HepG2 (cell line): ENCODE results near the gene LRP10. TPM values are rescaled to one million over a fixed set of nuclear protein-coding genes. Genes with fewer than 3 reads are reported as not detected.

Source experiments
- BORCS8-MEF2B ChIP-seq: sonication (generic); formaldehyde crosslinking; IDR thresholded peaks from 2 replicates; pipeline ENCODE4 v1.8.0; 2022; ENCODE audit warnings: mild to moderate bottlenecking, missing genetic modification reagents
- FOXK1 ChIP-seq: sonication (generic); formaldehyde crosslinking; IDR thresholded peaks from 2 replicates; pipeline ENCODE4 v1.4.0; 2020; ENCODE audit warnings: low read depth, missing genetic modification reagents, borderline replicate concordance
- MTF1 ChIP-seq: sonication (generic); formaldehyde crosslinking; IDR thresholded peaks from 2 replicates; pipeline ENCODE4 v1.5.0; 2020; ENCODE audit warnings: missing genetic modification reagents
- NAIF1 ChIP-seq: sonication (generic); formaldehyde crosslinking; IDR thresholded peaks from 2 replicates; pipeline ENCODE4 v1.5.0; 2020; ENCODE audit warnings: mild to moderate bottlenecking, missing genetic modification reagents, borderline replicate concordance
- NFIB ChIP-seq: sonication (generic); formaldehyde crosslinking; IDR thresholded peaks from 2 replicates; pipeline ENCODE4 v1.9.0; 2021; ENCODE audit warnings: missing genetic modification reagents, mild to moderate bottlenecking, borderline replicate concordance
- NFYC ChIP-seq: IDR thresholded peaks from 2 replicates; pipeline ENCODE4 v1.6.1; 2016; ENCODE audit warnings: missing genetic modification reagents, missing compliant biosample characterization
- NONO ChIP-seq, 2 experiments: fragments of 450-650 bp in 1 of 2; sonication (generic) in 1 of 2; formaldehyde crosslinking in 1 of 2; IDR thresholded peaks in 1 of 2; conservative IDR thresholded peaks in 1 of 2; 2 replicates each; pipeline versions ENCODE4 v1.6.1 to v1.8.0; 2017 to 2022; ENCODE audit warnings: mild to moderate bottlenecking in 1 of 2, missing genetic modification reagents in 1 of 2, moderate library complexity in 1 of 2
- RFXANK ChIP-seq: IDR thresholded peaks from 2 replicates; pipeline ENCODE4 v1.6.1; 2016
- SMAD3 ChIP-seq: sonication (generic); formaldehyde crosslinking; IDR thresholded peaks from 2 replicates; pipeline ENCODE4 v1.4.0; 2020; ENCODE audit warnings: missing genetic modification reagents
- TCF7L2 ChIP-seq: IDR thresholded peaks from 2 replicates; pipeline ENCODE4 v1.6.1; 2011; ENCODE audit warnings: mild to moderate bottlenecking, low read depth, low read length, moderate library complexity
- ZNF20 ChIP-seq: sonication (generic); formaldehyde crosslinking; IDR thresholded peaks from 2 replicates; pipeline ENCODE4 v1.4.0; 2020; ENCODE audit warnings: mild to moderate bottlenecking, moderate library complexity, missing genetic modification reagents
- polyA plus RNA-seq, 8 experiments: library from polyadenylated mRNA; depleted of rRNA in 3 of 8; stranded (reverse) in 7 of 8; unstranded in 1 of 8; fragments of >200 nt; fragmentation: Illumina TruSeq in 4 of 8; extraction: Trizol in 4 of 8; gene quantifications; 2 replicates each; pipeline versions ENCODE4 v1.2.1 to v1.2.3, GENCODE V29; 2011 to 2016; ENCODE audit warnings: low read depth in 4 of 8, missing spikeins in 1 of 8, mixed read lengths in 1 of 8; ENCODE audit not compliant: insufficient read depth in 1 of 8
- total RNA-seq, 5 experiments: library from RNA; depleted of rRNA; stranded (reverse); fragments of >200 nt; fragmentation: Illumina TruSeq; extraction: Trizol; gene quantifications; 2 replicates each; pipeline ENCODE4 v1.2.3, GENCODE V29; 2016; ENCODE audit warnings: low read depth in 1 of 5
- TF ChIP-seq, protein P1 (sequence below): IDR thresholded peaks from 2 replicates; pipeline ENCODE4 v1.6.1; 2016; ENCODE audit warnings: missing biosample characterization, missing genetic modification reagents, low read depth
- TF ChIP-seq, protein P2 (sequence below), 2 experiments: sonication (generic) in 1 of 2; formaldehyde crosslinking in 1 of 2; IDR thresholded peaks; 2 replicates each; pipeline versions ENCODE4 v1.4.0 to v1.6.1; 2018 to 2020; ENCODE audit warnings: missing genetic modification reagents in 2 of 2, borderline replicate concordance in 1 of 2, low read depth in 1 of 2, mild to moderate bottlenecking in 1 of 2, missing biosample characterization in 1 of 2
- TF ChIP-seq, protein P3 (sequence below): sonication (generic); formaldehyde crosslinking; IDR thresholded peaks from 2 replicates; pipeline ENCODE4 v1.4.0; 2020; ENCODE audit warnings: missing genetic modification reagents
- TF ChIP-seq, protein P4 (sequence below): sonication (generic); formaldehyde crosslinking; IDR thresholded peaks from 2 replicates; pipeline ENCODE4 v1.5.1; 2020; ENCODE audit warnings: mild to moderate bottlenecking, missing genetic modification reagents, borderline replicate concordance

Gene LRP10
- total and polyA plus RNA-seq, 2 of the 13 experiments (the other 11 are each of a cell fraction or from before 2014, with no cell fraction given): 16.9 to 45.2 TPM

DNA sequence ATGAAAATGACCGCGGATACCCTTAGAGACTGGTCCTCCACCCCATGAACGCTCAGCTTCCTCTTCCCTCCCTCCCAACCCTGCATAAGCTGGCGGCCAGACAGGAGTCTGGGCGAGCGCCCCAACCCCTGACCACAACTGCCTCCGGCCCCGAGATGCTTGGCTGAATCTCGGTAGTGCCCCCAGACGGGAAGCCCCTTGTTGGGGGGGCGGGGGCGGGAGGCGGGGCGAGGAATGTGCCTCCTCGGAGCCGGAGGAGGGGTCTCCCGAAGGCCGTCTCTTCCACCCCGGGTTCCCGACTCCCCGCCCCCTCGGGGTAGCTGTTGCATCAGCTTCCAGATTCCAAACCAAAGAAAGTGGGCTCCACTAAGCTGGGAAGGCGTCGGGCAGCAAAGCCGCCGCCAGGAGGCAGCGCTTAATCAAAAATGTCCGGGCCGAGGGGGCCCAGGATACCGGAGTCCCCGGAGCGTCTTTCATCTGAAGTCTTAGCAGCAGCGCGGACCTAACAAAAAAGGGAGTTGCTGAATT lies 48.9 kb upstream of the LRP10 start (continued):
- TF ChIP-seq, protein P1, sequence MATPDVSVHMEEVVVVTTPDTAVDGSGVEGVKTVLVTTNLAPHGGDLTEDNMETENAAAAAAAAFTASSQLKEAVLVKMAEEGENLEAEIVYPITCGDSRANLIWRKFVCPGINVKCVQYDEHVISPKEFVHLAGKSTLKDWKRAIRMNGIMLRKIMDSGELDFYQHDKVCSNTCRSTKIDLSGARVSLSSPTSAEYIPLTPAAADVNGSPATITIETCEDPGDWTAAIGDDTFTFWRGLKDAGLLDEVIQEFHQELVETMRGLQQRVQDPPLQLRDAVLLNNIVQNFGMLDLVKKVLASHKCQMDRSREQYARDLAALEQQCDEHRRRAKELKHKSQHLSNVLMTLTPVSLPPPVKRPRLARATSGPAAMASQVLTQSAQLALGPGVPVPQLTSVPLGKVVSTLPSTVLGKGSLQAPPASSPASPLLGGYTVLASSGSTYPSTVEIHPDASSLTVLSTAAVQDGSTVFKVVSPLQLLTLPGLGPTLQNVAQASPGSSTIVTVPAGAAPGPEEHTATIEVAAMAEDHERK (CRISPR knock-in tag): no peak
- TF ChIP-seq SMAD3 (CRISPR knock-in tag) (peak; percentile 93), NAIF1 (CRISPR knock-in tag) (no peak), RFXANK (CRISPR knock-in tag) (no peak; the same call in 1 of the 2 replicates), NFIB (no peak), ZNF20 (no peak), FOXK1 (CRISPR knock-in tag) (peak; percentile 36; the same call in 1 of the 2 replicates), NFYC (CRISPR knock-in tag) (0 out of 2 replicates have a peak, but pooled peaks have one; percentile 20), BORCS8-MEF2B (CRISPR knock-in tag) (0 out of 2 replicates have a peak, but pooled peaks have one; percentile 13), TCF7L2 (no peak), NONO (IDR thresholded peaks at IDR 0.05) (no peak), NONO (CRISPR knock-in tag; conservative IDR thresholded peaks at IDR 0.05) (peak; percentile 25; the same call in 1 of the 2 replicates), MTF1 (CRISPR knock-in tag) (no peak)
- TF ChIP-seq, protein P2, sequence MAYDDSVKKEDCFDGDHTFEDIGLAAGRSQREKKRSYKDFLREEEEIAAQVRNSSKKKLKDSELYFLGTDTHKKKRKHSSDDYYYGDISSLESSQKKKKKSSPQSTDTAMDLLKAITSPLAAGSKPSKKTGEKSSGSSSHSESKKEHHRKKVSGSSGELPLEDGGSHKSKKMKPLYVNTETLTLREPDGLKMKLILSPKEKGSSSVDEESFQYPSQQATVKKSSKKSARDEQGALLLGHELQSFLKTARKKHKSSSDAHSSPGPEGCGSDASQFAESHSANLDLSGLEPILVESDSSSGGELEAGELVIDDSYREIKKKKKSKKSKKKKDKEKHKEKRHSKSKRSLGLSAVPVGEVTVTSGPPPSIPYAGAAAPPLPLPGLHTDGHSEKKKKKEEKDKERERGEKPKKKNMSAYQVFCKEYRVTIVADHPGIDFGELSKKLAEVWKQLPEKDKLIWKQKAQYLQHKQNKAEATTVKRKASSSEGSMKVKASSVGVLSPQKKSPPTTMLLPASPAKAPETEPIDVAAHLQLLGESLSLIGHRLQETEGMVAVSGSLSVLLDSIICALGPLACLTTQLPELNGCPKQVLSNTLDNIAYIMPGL (CRISPR knock-in tag; IDR thresholded peaks at IDR 0.05; ENCODE audit: borderline replicate concordance in 1 of 2, low read depth in 1 of 2): peak; percentile 54 to 96; a peak in 3 of 4 replicates
- TF ChIP-seq, protein P3, sequence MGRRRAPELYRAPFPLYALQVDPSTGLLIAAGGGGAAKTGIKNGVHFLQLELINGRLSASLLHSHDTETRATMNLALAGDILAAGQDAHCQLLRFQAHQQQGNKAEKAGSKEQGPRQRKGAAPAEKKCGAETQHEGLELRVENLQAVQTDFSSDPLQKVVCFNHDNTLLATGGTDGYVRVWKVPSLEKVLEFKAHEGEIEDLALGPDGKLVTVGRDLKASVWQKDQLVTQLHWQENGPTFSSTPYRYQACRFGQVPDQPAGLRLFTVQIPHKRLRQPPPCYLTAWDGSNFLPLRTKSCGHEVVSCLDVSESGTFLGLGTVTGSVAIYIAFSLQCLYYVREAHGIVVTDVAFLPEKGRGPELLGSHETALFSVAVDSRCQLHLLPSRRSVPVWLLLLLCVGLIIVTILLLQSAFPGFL: no peak
- TF ChIP-seq, protein P4, sequence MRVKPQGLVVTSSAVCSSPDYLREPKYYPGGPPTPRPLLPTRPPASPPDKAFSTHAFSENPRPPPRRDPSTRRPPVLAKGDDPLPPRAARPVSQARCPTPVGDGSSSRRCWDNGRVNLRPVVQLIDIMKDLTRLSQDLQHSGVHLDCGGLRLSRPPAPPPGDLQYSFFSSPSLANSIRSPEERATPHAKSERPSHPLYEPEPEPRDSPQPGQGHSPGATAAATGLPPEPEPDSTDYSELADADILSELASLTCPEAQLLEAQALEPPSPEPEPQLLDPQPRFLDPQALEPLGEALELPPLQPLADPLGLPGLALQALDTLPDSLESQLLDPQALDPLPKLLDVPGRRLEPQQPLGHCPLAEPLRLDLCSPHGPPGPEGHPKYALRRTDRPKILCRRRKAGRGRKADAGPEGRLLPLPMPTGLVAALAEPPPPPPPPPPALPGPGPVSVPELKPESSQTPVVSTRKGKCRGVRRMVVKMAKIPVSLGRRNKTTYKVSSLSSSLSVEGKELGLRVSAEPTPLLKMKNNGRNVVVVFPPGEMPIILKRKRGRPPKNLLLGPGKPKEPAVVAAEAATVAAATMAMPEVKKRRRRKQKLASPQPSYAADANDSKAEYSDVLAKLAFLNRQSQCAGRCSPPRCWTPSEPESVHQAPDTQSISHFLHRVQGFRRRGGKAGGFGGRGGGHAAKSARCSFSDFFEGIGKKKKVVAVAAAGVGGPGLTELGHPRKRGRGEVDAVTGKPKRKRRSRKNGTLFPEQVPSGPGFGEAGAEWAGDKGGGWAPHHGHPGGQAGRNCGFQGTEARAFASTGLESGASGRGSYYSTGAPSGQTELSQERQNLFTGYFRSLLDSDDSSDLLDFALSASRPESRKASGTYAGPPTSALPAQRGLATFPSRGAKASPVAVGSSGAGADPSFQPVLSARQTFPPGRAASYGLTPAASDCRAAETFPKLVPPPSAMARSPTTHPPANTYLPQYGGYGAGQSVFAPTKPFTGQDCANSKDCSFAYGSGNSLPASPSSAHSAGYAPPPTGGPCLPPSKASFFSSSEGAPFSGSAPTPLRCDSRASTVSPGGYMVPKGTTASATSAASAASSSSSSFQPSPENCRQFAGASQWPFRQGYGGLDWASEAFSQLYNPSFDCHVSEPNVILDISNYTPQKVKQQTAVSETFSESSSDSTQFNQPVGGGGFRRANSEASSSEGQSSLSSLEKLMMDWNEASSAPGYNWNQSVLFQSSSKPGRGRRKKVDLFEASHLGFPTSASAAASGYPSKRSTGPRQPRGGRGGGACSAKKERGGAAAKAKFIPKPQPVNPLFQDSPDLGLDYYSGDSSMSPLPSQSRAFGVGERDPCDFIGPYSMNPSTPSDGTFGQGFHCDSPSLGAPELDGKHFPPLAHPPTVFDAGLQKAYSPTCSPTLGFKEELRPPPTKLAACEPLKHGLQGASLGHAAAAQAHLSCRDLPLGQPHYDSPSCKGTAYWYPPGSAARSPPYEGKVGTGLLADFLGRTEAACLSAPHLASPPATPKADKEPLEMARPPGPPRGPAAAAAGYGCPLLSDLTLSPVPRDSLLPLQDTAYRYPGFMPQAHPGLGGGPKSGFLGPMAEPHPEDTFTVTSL: no peak
